HFFc6 (cell line): ENCODE results near the gene PSMB2. TPM values are rescaled to one million over a fixed set of nuclear protein-coding genes. Genes with fewer than 3 reads are reported as not detected.

ENCODE experiments used
- DNase-seq: peaks from one replicate; pipeline ENCODE4 v3.0.0-alpha.2; 2018
- H3K27ac Mint-ChIP-seq: 2 replicates; pipeline ENCODE4 v1.8.0; 2020; ENCODE audit warnings: mild to moderate bottlenecking, mixed read lengths
- H3K27me3 Mint-ChIP-seq: 2 replicates; pipeline ENCODE4 v1.8.0; 2021; ENCODE audit warnings: mild to moderate bottlenecking, moderate library complexity, mixed read lengths; ENCODE audit not compliant: insufficient read depth
- H3K36me3 Mint-ChIP-seq: 2 replicates; pipeline ENCODE4 v1.8.0; 2021; ENCODE audit warnings: low read depth, mixed read lengths
- H3K4me1 Mint-ChIP-seq: 2 replicates; pipeline ENCODE4 v1.8.0; 2020; ENCODE audit warnings: low read depth, mixed read lengths
- H3K4me3 Mint-ChIP-seq: 2 replicates; pipeline ENCODE4 v1.8.0; 2020; ENCODE audit warnings: mild to moderate bottlenecking, moderate library complexity, mixed read lengths
- H3K9me3 Mint-ChIP-seq: 2 replicates; pipeline ENCODE4 v1.8.0; 2020; ENCODE audit warnings: mild to moderate bottlenecking, mixed read lengths
- CTCF ChIP-seq: fragments of 200-600 bp; sonication (generic); IDR thresholded peaks from 2 replicates; pipeline ENCODE4 v1.5.0; 2021; ENCODE audit warnings: antibody characterized with exemption, mild to moderate bottlenecking
- total RNA-seq, 6 experiments: library from RNA; stranded (reverse); fragmentation: NEBNext Ultra II Directional; extraction: Animal tissue kit (Norgen Biotek cat#: 25700); gene quantifications; 2 replicates in 1 of 6; 3 replicates in 5 of 6; pipeline ENCODE4 v1.2.3, GENCODE V29; 2021

Gene PSMB2
- total RNA-seq, 6 experiments from 2014 or later, result 80.8 to 117 (median 98.1) TPM

DNA sequence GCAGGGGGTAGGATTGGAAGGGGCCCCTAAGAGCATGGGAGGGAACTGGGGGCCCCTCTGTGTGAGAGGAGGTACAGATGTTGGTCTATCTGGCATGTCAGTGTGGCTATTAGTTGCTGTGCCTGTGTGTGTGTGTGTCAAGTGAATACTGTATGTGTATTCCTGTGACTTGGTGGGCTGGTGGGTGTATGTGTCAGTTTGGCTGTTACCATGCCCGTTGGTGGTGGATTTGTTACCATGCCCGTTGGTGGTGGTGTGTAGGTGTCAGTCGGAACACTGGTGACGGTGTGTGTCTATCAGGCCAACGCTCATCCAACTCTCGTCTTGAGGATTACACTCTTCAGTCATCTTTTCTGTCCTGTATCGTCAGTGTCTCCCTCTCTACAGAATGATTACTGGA, 45.6 kb downstream of the PSMB2 start:
- DNase-seq, result no peak
- Mint-ChIP-seq H3K4me1 (no peaks in the 10 kb centered on the region), H3K27me3 (peaks cover 2% of the 10 kb centered on the region; the same call in 1 of the 2 replicates), H3K27ac (no peak overlapping the region), H3K9me3 (no peaks in the 10 kb centered on the region), H3K36me3 (peaks cover 7% of the 10 kb centered on the region), H3K4me3 (no peak overlapping the region)
- no peak for TF ChIP-seq CTCF

DNA sequence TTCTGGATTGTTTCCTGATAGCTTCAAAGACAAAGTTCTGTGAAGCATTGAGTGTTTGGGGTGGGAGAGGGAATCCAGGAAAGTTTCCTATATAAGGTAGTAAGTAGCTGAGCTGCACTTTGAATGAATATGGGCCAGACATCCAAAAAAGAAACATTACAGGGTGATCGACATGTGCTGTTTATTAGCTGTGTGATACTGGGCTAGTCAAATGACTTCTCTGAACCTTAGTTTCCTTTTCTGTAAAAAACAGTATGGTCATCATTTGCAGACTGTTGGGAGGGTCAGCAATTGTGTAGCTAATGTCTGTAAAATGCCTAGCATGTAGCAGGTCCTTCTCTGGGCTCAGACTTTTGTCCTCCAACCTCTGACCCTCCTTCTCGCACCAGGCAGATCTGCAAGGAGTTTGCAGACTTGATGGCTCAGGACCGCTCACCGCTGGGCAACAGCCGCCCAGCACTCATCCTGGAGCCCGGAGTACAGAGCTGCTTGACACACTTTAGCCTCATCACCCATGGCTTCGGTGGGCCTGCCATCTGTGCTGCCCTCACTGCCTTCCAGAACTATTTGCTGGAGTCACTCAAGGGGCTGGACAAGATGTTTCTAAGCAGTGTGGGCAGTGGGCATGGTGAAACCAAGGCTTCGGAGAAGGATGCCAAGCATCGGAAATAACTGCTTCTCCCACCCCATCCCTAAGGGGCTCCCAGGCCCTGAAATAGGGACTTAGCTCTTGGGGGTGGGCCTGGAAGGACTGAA, 47.1 kb downstream of the PSMB2 start:
- no peaks in the 10 kb centered on the region for H3K4me1 Mint-ChIP-seq
- H3K4me3 Mint-ChIP-seq, result no peak overlapping the region
- H3K36me3 Mint-ChIP-seq, result peaks cover 1% of the 10 kb centered on the region; the same call in 1 of the 2 replicates
- DNase-seq, result no peak
- H3K27ac Mint-ChIP-seq, result no peak overlapping the region
- no peaks in the 10 kb centered on the region for H3K9me3 Mint-ChIP-seq
- TF ChIP-seq CTCF, result no peak
- peaks cover 2% of the 10 kb centered on the region; the same call in 1 of the 2 replicates for H3K27me3 Mint-ChIP-seq

- Mint-ChIP-seq H3K4me1 (no peaks in the 10 kb centered on the region), H3K27me3 (peaks cover 2% of the 10 kb centered on the region; the same call in 1 of the 2 replicates), H3K9me3 (no peaks in the 10 kb centered on the region), H3K4me3 (no peak overlapping the region), H3K27ac (no peak overlapping the region), H3K36me3 (no peaks in the 10 kb centered on the region)
- DNase-seq, result no peak
- no peak for TF ChIP-seq CTCF
These were observed 48.1 kb downstream of the PSMB2 start for GRCh38 chr1:35592991-35593769.

DNA sequence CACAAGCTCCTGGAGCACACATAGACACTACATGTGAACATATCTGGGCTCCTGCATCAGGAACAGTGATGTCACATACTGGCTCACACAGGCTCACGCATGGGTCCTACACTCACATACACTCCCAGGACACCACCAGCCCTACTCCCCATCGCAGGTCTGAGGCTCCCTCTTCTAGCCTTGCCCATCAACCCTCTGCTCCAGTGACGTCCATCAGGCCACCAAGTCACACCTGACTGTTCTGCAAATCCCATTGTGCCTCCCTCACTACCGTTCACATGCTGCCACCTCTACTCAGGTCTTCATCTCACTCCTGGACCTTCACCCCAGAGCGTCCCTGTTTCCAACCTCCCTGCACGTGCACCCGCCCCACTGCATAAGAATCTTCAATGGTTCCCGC, 50.1 kb downstream of the PSMB2 start:
- Mint-ChIP-seq H3K27me3 (no peaks in the 10 kb centered on the region; the same call in 1 of the 2 replicates), H3K36me3 (no peaks in the 10 kb centered on the region), H3K4me3 (no peak overlapping the region), H3K9me3 (no peaks in the 10 kb centered on the region), H3K27ac (no peak overlapping the region), H3K4me1 (no peaks in the 10 kb centered on the region)
- DNase-seq, result no peak
- TF ChIP-seq CTCF, result no peak

GRCh38 chr1:35590476-35591040, 50.8 kb downstream of the PSMB2 start:
- DNase-seq, result no peak
- Mint-ChIP-seq H3K27ac (no peak overlapping the region), H3K9me3 (no peaks in the 10 kb centered on the region), H3K27me3 (no peaks in the 10 kb centered on the region; the same call in 1 of the 2 replicates), H3K4me3 (no peak overlapping the region), H3K4me1 (no peaks in the 10 kb centered on the region), H3K36me3 (no peaks in the 10 kb centered on the region)
- TF ChIP-seq CTCF, result no peak
